ENCODE data around the gene MTERF4. TPM values are rescaled to one million over a fixed set of nuclear protein-coding genes. Genes with fewer than 3 reads are reported as not detected.

Gene MTERF4
- total and polyA plus RNA-seq, 8 donors: 14.0 to 36.8 (median 16.8) TPM

- no peak overlapping the region for H3K27ac ChIP-seq
- H3K4me3 ChIP-seq: no peak overlapping the region
- H3K9me3 ChIP-seq: no peaks in the 10 kb centered on the region
- ATAC-seq: no peak
- intact Hi-C loops (cut with DNase I): no loop called here
- peak in 1 of 6 donors; percentile 32 for DNase-seq
- H3K36me3 ChIP-seq: peaks cover 0 to 6% (median 0%) of the 10 kb centered on the region in 3 donors
- no peak for FAIRE-seq
- no peaks in the 10 kb centered on the region for H3K27me3 ChIP-seq
- peaks cover 0 to under 1% (median 0%) of the 10 kb centered on the region in 3 donors for H3K4me1 ChIP-seq
- WGBS, 2 donors: 84 to 85% methylated on average over 25 of the region's 25 CpGs
- no peak for TF ChIP-seq CTCF (IDR thresholded peaks at IDR 0.05)
Measured at GRCh38 chr2:241068136-241068941, 33.7 kb downstream of the MTERF4 start.

GRCh38 chr2:241067501-241068135, 34.5 kb downstream of the MTERF4 start:
- DNase-seq: peak in 1 of 6 donors; percentile 69
- Histone ChIP-seq H3K4me3 (no peak overlapping the region), H3K36me3 (peaks cover 0 to 6% (median 0%) of the 10 kb centered on the region in 3 donors), H3K4me1 (peaks cover 0 to 4% (median 0%) of the 10 kb centered on the region in 3 donors), H3K27ac (no peak overlapping the region), H3K9me3 (no peaks in the 10 kb centered on the region), H3K27me3 (no peaks in the 10 kb centered on the region)
- TF ChIP-seq CTCF (IDR thresholded peaks at IDR 0.05): no peak
- intact Hi-C loops (cut with DNase I): no loop called here
- no peak for ATAC-seq
- FAIRE-seq: no peak
- 91 to 94% methylated on average over 21 of the region's 21 CpGs for WGBS, 2 donors

- intact Hi-C loops (cut with DNase I): no loop called here
- Histone ChIP-seq H3K4me1 (peaks cover 0 to 4% (median 0%) of the 10 kb centered on the region in 3 donors), H3K36me3 (peaks cover 0 to 6% (median 0%) of the 10 kb centered on the region in 3 donors), H3K9me3 (no peaks in the 10 kb centered on the region), H3K27me3 (no peaks in the 10 kb centered on the region), H3K4me3 (no peak overlapping the region), H3K27ac (no peak overlapping the region)
- DNase-seq (peak in 3 of 6 donors; percentile 24 to 58 (median 54)), FAIRE-seq (no peak), ATAC-seq (no peak)
- no peak for TF ChIP-seq CTCF (IDR thresholded peaks at IDR 0.05)
- 88 to 92% methylated on average over 15 of the region's 15 CpGs for WGBS, 2 donors
Measured at GRCh38 chr2:241066893-241067341, 35.2 kb downstream of the MTERF4 start.

GRCh38 chr2:241066171-241066892, 35.8 kb downstream of the MTERF4 start:
- no peak overlapping the region for H3K27ac ChIP-seq
- FAIRE-seq: no peak
- H3K4me1 ChIP-seq: peaks cover 0 to 4% (median 0%) of the 10 kb centered on the region in 3 donors
- ATAC-seq: no peak
- peaks cover 0 to 6% (median 0%) of the 10 kb centered on the region in 3 donors for H3K36me3 ChIP-seq
- no peaks in the 10 kb centered on the region for H3K27me3 ChIP-seq
- 90 to 92% methylated on average over 21 of the region's 21 CpGs for WGBS, 2 donors
- H3K4me3 ChIP-seq: no peak overlapping the region
- intact Hi-C loops (cut with DNase I): no loop called here
- peak in 3 of 6 donors; percentile 16 to 56 (median 48) for DNase-seq
- no peaks in the 10 kb centered on the region for H3K9me3 ChIP-seq
- TF ChIP-seq CTCF (IDR thresholded peaks at IDR 0.05): no peak

Measured in pancreas (tissue), 10 donors.